Mesendoderm (in vitro differentiated cells): ENCODE data around the gene GRM7.

Experiments used
- DNase-seq: peaks from one replicate; pipeline ENCODE4 v3.0.0; 2013
- H2AK5ac ChIP-seq: 2 replicates; pipeline ENCODE4 v1.6.1; 2013; ENCODE audit warnings: low read length, inconsistent platforms
- H2BK120ac ChIP-seq: 2 replicates; pipeline ENCODE4 v1.6.1; 2013; ENCODE audit warnings: low read depth, mild to moderate bottlenecking, low read length, moderate library complexity, mixed read lengths
- H2BK15ac ChIP-seq: replicated peaks from 2 replicates; pipeline ENCODE4 v1.6.1; 2013; ENCODE audit warnings: low read depth, mild to moderate bottlenecking, moderate library complexity
- H2BK5ac ChIP-seq: 2 replicates; pipeline ENCODE4 v1.6.1; 2013; ENCODE audit warnings: low read length, inconsistent platforms
- H3K18ac ChIP-seq: 2 replicates; pipeline ENCODE4 v1.6.1; 2013; ENCODE audit warnings: mild to moderate bottlenecking, low read length, mixed read lengths
- H3K23ac ChIP-seq: one replicate; pipeline ENCODE4 v1.6.1; 2013; ENCODE audit warnings: low read length
- H3K27ac ChIP-seq: 2 replicates; pipeline ENCODE4 v1.5.1; 2013; ENCODE audit warnings: low read depth, mild to moderate bottlenecking, inconsistent platforms, low read length, moderate library complexity
- H3K27me3 ChIP-seq: 2 replicates; pipeline ENCODE4 v1.6.1; 2013; ENCODE audit warnings: low read length, control low read depth, mild to moderate bottlenecking, inconsistent platforms; ENCODE audit not compliant: insufficient read depth, poor library complexity
- H3K36me3 ChIP-seq: 2 replicates; pipeline ENCODE4 v1.6.1; 2013; ENCODE audit warnings: low read length, inconsistent platforms; ENCODE audit not compliant: control insufficient read depth, insufficient read depth
- H3K4ac ChIP-seq: one replicate; pipeline ENCODE4 v1.6.1; 2013; ENCODE audit warnings: low read depth, mild to moderate bottlenecking, low read length, moderate library complexity
- H3K4me1 ChIP-seq: 2 replicates; pipeline ENCODE4 v1.6.1; 2013; ENCODE audit warnings: low read depth, low read length, inconsistent platforms; ENCODE audit not compliant: control insufficient read depth
- H3K4me2 ChIP-seq: 2 replicates; pipeline ENCODE4 v1.6.1; 2013; ENCODE audit warnings: low read length
- H3K4me3 ChIP-seq: 2 replicates; pipeline ENCODE4 v1.5.1; 2013; ENCODE audit warnings: mild to moderate bottlenecking, low read length
- H3K56ac ChIP-seq: one replicate; pipeline ENCODE4 v1.6.1; 2013; ENCODE audit warnings: low read length
- H3K79me1 ChIP-seq: 2 replicates; pipeline ENCODE4 v1.6.1; 2013; ENCODE audit warnings: low read length, inconsistent platforms
- H3K79me2 ChIP-seq: 2 replicates; pipeline ENCODE4 v1.6.1; 2013; ENCODE audit warnings: mild to moderate bottlenecking, low read length; ENCODE audit not compliant: control insufficient read depth, insufficient read depth
- H3K9ac ChIP-seq: 2 replicates; pipeline ENCODE4 v1.6.1; 2013; ENCODE audit warnings: low read length, inconsistent platforms
- H4K5ac ChIP-seq: one replicate; pipeline ENCODE4 v1.6.1; 2013; ENCODE audit warnings: low read length
- H4K8ac ChIP-seq: one replicate; pipeline ENCODE4 v1.6.1; 2013; ENCODE audit warnings: low read depth, mild to moderate bottlenecking, control low read depth, low read length, moderate library complexity
- WGBS: extraction: QIAGEN DNeasy Blood & Tissue Kit; methylation state at CpG from one replicate; pipeline ENCODE4 v1.1.7; 2013; ENCODE audit warnings: low lambda C conversion rate, missing lambda C conversion rate; ENCODE audit not compliant: insufficient coverage; ENCODE audit errors: extremely low coverage; 5-methylcytosine and 5-hydroxymethylcytosine counted together

Gene GRM7

DNA sequence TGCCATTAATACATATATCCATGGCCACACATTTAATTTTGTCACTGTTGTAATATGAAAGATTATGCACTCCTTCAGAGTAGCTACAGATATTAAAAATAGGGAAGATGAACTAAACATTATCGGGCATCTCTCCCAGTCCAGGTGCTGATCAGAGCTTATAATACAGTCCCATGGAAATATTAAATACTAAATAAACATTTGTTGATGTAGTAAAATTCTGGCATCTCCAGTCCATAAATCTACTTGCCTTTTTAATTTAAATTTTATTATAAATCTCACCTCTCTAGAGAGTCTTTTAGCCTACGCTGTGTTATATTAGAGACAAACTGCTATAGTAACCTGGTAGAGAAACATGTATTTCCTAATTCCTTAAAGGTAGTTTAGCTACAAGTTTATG is 297.6 kb downstream of the GRM7 start:
- no peak overlapping the region for H3K4me3 ChIP-seq
- no peak overlapping the region for H4K8ac ChIP-seq
- no peak overlapping the region for H3K18ac ChIP-seq
- H3K9ac ChIP-seq = no peak overlapping the region
- no peak overlapping the region for H2BK15ac ChIP-seq
- H4K5ac ChIP-seq = no peak overlapping the region
- no peak overlapping the region for H2AK5ac ChIP-seq
- no peaks in the 10 kb centered on the region for H3K79me1 ChIP-seq
- no peak overlapping the region for H3K23ac ChIP-seq
- DNase-seq = no peak
- H3K79me2 ChIP-seq = no peaks in the 10 kb centered on the region
- no peak overlapping the region for H3K56ac ChIP-seq
- H3K36me3 ChIP-seq = no peaks in the 10 kb centered on the region
- H3K4me1 ChIP-seq = no peaks in the 10 kb centered on the region
- H3K4ac ChIP-seq = no peak overlapping the region
- H2BK5ac ChIP-seq = no peak overlapping the region
- no peak overlapping the region for H2BK120ac ChIP-seq
- WGBS = no CpG with 5 or more reads among the region's 2 CpGs
- no peak overlapping the region for H3K4me2 ChIP-seq
- no peak overlapping the region for H3K27ac ChIP-seq
- no peaks in the 10 kb centered on the region for H3K27me3 ChIP-seq

DNA sequence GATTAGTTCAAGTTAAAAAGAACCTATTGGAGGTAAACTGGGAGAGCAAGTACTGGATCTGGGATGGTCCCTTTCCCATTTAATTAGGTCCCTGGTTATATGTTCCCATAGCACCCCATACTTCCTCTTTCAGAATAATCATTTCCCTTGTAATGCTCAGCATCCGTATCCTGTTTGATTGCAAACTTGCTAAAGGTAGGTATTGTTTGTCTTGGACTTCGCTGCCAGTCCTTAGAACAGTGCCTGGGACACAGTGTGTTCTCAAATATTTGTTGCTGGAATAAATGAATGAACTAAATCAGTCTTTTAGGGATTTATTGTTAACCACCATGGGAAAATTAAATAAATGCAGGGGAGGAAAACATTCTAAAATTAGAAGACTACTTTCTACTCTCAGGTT is 299.8 kb downstream of the GRM7 start:
- no peaks in the 10 kb centered on the region for H3K27me3 ChIP-seq
- H3K4me2 ChIP-seq = no peak overlapping the region
- no peak overlapping the region for H3K23ac ChIP-seq
- no peak overlapping the region for H4K5ac ChIP-seq
- H3K4ac ChIP-seq = no peak overlapping the region
- H3K27ac ChIP-seq = no peak overlapping the region
- no peaks in the 10 kb centered on the region for H3K79me2 ChIP-seq
- no peak overlapping the region for H3K9ac ChIP-seq
- no peaks in the 10 kb centered on the region for H3K4me1 ChIP-seq
- H3K36me3 ChIP-seq = no peaks in the 10 kb centered on the region
- H4K8ac ChIP-seq = no peak overlapping the region
- no peak overlapping the region for H3K18ac ChIP-seq
- H2AK5ac ChIP-seq = no peak overlapping the region
- H2BK120ac ChIP-seq = no peak overlapping the region
- no peak overlapping the region for H2BK5ac ChIP-seq
- H2BK15ac ChIP-seq = no peak overlapping the region
- no peak overlapping the region for H3K4me3 ChIP-seq
- no peaks in the 10 kb centered on the region for H3K79me1 ChIP-seq
- DNase-seq = no peak
- no CpG with 5 or more reads among the region's 2 CpGs for WGBS
- no peak overlapping the region for H3K56ac ChIP-seq

DNA sequence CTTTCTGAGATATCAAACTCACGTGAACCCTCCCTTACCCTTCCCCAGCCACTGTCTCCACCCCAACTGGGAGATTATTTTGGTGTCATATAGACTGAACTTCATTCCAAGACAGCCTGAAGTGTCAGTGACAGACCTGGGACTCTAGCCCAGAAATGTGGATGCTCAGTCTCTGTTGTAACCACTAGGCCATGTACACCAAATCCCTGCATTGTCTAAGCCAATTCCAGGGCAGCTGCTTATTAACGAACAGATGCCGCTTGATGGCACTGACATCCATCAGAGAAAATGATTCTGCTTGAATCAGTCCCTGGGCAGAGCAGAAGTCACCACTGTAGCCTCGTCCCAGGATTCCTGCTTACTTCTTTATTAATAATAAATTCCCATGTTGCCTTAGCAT is 305.5 kb downstream of the GRM7 start:
- Histone ChIP-seq H3K79me2 (no peaks in the 10 kb centered on the region), H2BK15ac (no peak overlapping the region), H4K8ac (no peak overlapping the region), H3K4me1 (no peaks in the 10 kb centered on the region), H4K5ac (no peak overlapping the region), H3K36me3 (no peaks in the 10 kb centered on the region), H3K79me1 (no peaks in the 10 kb centered on the region), H3K9ac (no peak overlapping the region), H3K18ac (no peak overlapping the region), H3K4ac (no peak overlapping the region), H3K27me3 (no peaks in the 10 kb centered on the region), H3K4me3 (no peak overlapping the region), H2BK5ac (no peak overlapping the region), H3K56ac (no peak overlapping the region), H2AK5ac (no peak overlapping the region), H3K4me2 (no peak overlapping the region), H2BK120ac (no peak overlapping the region), H3K27ac (no peak overlapping the region), H3K23ac (no peak overlapping the region)
- WGBS = no CpG with 5 or more reads among the region's 4 CpGs
- no peak for DNase-seq

DNA sequence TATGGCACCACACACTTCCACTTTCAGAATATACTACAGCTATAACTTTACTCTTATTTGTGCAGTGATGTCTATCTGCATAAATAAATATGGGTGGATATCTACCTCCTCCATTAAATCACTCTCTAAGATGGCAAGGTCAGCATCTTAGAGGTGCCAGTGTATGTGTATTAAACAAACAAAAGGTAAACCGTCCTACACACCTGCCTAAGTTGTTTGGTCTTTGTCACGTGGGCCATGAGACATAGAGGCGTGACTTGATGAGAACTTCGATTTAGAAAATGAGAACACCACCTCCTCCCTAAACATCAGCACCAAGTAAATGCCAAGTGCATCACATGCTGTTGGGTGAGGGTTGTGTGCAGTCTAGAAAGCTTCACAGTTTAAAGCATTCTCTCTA is 310.6 kb downstream of the GRM7 start:
- Histone ChIP-seq H3K4ac (no peak overlapping the region), H4K8ac (no peak overlapping the region), H3K79me1 (no peaks in the 10 kb centered on the region), H3K4me3 (no peak overlapping the region), H3K23ac (no peak overlapping the region), H4K5ac (no peak overlapping the region), H3K18ac (no peak overlapping the region), H3K27ac (no peak overlapping the region), H3K56ac (no peak overlapping the region), H3K36me3 (no peaks in the 10 kb centered on the region), H3K27me3 (no peaks in the 10 kb centered on the region), H2BK120ac (no peak overlapping the region), H3K9ac (no peak overlapping the region), H2AK5ac (no peak overlapping the region), H2BK5ac (no peak overlapping the region), H2BK15ac (no peak overlapping the region), H3K4me1 (no peaks in the 10 kb centered on the region), H3K79me2 (no peaks in the 10 kb centered on the region), H3K4me2 (no peak overlapping the region)
- no peak for DNase-seq
- no CpG with 5 or more reads among the region's 4 CpGs for WGBS

DNA sequence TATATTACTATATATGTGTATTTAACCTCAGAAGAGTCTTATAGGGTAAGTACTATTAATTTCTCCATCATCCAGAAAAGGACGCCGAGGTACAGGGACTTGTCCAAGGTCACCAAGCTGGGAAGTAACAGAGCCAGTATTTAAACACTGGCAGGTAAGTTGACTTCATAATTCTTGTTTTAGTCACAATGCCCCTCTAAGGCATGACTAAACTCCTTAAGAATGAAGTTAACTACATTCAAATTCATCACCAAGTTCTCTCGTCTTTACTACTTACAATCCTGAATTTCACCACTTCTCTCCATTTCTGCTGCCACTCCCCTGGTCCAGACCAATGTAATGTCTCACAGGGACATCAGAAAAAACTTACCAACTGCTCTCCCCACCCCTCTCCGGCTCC is 312.1 kb downstream of the GRM7 start:
- Histone ChIP-seq H3K79me2 (no peaks in the 10 kb centered on the region), H3K27me3 (no peaks in the 10 kb centered on the region), H3K79me1 (no peaks in the 10 kb centered on the region), H4K8ac (no peak overlapping the region), H3K4ac (no peak overlapping the region), H3K27ac (no peak overlapping the region), H3K4me1 (no peaks in the 10 kb centered on the region), H2BK120ac (no peak overlapping the region), H3K18ac (no peak overlapping the region), H2AK5ac (no peak overlapping the region), H4K5ac (no peak overlapping the region), H2BK5ac (no peak overlapping the region), H3K4me2 (no peak overlapping the region), H2BK15ac (no peak overlapping the region), H3K36me3 (no peaks in the 10 kb centered on the region), H3K23ac (no peak overlapping the region), H3K56ac (no peak overlapping the region), H3K4me3 (no peak overlapping the region), H3K9ac (no peak overlapping the region)
- DNase-seq = no peak
- no CpG with 5 or more reads among the region's 4 CpGs for WGBS

DNA sequence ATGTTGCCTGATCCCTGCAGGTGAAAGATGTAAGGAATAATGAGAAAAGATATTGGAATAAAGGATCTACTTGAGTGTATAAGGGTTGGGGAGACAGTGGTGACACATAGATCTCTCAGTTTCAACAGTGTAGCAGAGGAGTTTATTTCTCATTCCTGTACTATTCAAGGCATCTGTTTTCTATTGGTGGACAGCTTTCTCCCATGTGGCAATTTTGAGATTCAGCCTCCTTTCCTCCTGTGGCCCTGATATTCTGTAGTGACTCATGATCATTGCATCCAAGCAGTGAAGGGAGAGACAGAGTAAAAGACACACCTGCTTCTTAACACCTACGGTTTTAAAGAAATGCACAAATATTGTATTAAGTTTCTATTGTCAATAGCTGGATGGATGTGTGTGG is 327.6 kb downstream of the GRM7 start:
- Histone ChIP-seq H3K27me3 (no peaks in the 10 kb centered on the region), H3K4ac (no peak overlapping the region), H3K9ac (no peak overlapping the region), H4K8ac (no peak overlapping the region), H2AK5ac (no peak overlapping the region), H2BK120ac (no peak overlapping the region), H2BK5ac (no peak overlapping the region), H3K79me1 (no peaks in the 10 kb centered on the region), H3K23ac (no peak overlapping the region), H3K4me2 (no peak overlapping the region), H3K36me3 (no peaks in the 10 kb centered on the region), H3K18ac (no peak overlapping the region), H4K5ac (no peak overlapping the region), H3K56ac (no peak overlapping the region), H3K4me3 (no peak overlapping the region), H3K27ac (no peak overlapping the region), H3K79me2 (no peaks in the 10 kb centered on the region), H3K4me1 (no peaks in the 10 kb centered on the region), H2BK15ac (no peak overlapping the region)
- DNase-seq = no peak
- WGBS = no CpG with 5 or more reads among the region's 1 CpG
